Liver (tissue), 3 donors: ENCODE data around the gene C19orf44.

ENCODE experiments used
- ATF3 ChIP-seq: IDR thresholded peaks from 2 replicates; pipeline ENCODE4 v1.6.1; 2016; ENCODE audit warnings: antibody characterized with exemption
- CTCF ChIP-seq: fragments of 150-350 bp; IDR thresholded peaks from 2 replicates; pipeline ENCODE4 v1.5.1; 2017; ENCODE audit warnings: improper control_type of control experiment, low read depth, low read length; ENCODE audit not compliant: missing input control
- EGR1 ChIP-seq, 2 donors: IDR thresholded peaks; 2 replicates each; pipeline ENCODE4 v1.6.1; 2016 to 2018; ENCODE audit warnings: antibody characterized with exemption in 2 of 2, low read depth in 2 of 2
- GABPA ChIP-seq, 2 donors: IDR thresholded peaks in 1 of 2; conservative IDR thresholded peaks in 1 of 2; 2 replicates each; pipeline ENCODE4 v1.6.1; 2016; ENCODE audit warnings: antibody characterized with exemption in 2 of 2, mild to moderate bottlenecking in 1 of 2, moderate library complexity in 1 of 2
- HNF4G ChIP-seq: IDR thresholded peaks from 2 replicates; pipeline ENCODE4 v1.6.1; 2016; ENCODE audit warnings: antibody characterized with exemption
- JUND ChIP-seq, 2 donors: IDR thresholded peaks; 2 replicates each; pipeline ENCODE4 v1.6.1; 2016; ENCODE audit warnings: antibody characterized with exemption in 2 of 2
- MAX ChIP-seq: IDR thresholded peaks from 2 replicates; pipeline ENCODE4 v1.6.1; 2016; ENCODE audit warnings: antibody characterized with exemption
- RAD21 ChIP-seq, 2 donors: IDR thresholded peaks; 2 replicates each; pipeline ENCODE4 v1.6.1; 2016; ENCODE audit warnings: antibody characterized with exemption in 2 of 2, mild to moderate bottlenecking in 2 of 2
- REST ChIP-seq: IDR thresholded peaks from 2 replicates; pipeline ENCODE4 v1.6.1; 2016; ENCODE audit warnings: antibody characterized with exemption, mild to moderate bottlenecking
- RXRA ChIP-seq, 2 donors: IDR thresholded peaks; 2 replicates each; pipeline ENCODE4 v1.6.1; 2017 to 2018; ENCODE audit warnings: antibody characterized with exemption in 2 of 2, mild to moderate bottlenecking in 1 of 2
- TAF1 ChIP-seq: conservative IDR thresholded peaks from 2 replicates; pipeline ENCODE4 v1.6.1; 2016; ENCODE audit warnings: antibody characterized with exemption, mild to moderate bottlenecking
- YY1 ChIP-seq: IDR thresholded peaks from 2 replicates; pipeline ENCODE4 v1.6.1; 2016; ENCODE audit warnings: antibody characterized with exemption, mild to moderate bottlenecking
- ZBTB33 ChIP-seq: IDR thresholded peaks from 2 replicates; pipeline ENCODE4 v1.6.1; 2016; ENCODE audit warnings: antibody characterized with exemption
- donor health status: healthy.
- donor health status: healthy.

GRCh38 chr19:16470911-16471811 is 25.0 kb upstream of the C19orf44 start:
- no peak for TF ChIP-seq RAD21 (IDR thresholded peaks at IDR 0.05)
- TF ChIP-seq CTCF: no peak
- peak; percentile 43 for TF ChIP-seq YY1
- TF ChIP-seq HNF4G: no peak
- TF ChIP-seq MAX: peak; percentile 59
- no peak for TF ChIP-seq GABPA (IDR thresholded peaks at IDR 0.05 in 1 of 2, conservative IDR thresholded peaks at IDR 0.05 in 1 of 2)
- TF ChIP-seq ATF3: no peak
- TF ChIP-seq EGR1 (IDR thresholded peaks at IDR 0.05; ENCODE audit: low read depth in 2 of 2): no peak
- no peak for TF ChIP-seq JUND (IDR thresholded peaks at IDR 0.05)
- no peak for TF ChIP-seq RXRA (IDR thresholded peaks at IDR 0.05)
- peak; percentile 24 for TF ChIP-seq REST
- no peak for TF ChIP-seq ZBTB33
- no peak for TF ChIP-seq TAF1
